Right lobe of liver (tissue), 4 donors: ENCODE measurements around the gene EML5.

Experiments
- CTCF ChIP-seq, 4 donors: fragments of 200-600 bp in 3 of 4; fragments of 450-650 bp in 1 of 4; IDR thresholded peaks; one replicate each; pipeline versions ENCODE4 v1.5.1 to v1.8.0; 2016 to 2022; ENCODE audit warnings: antibody characterized with exemption in 4 of 4, mild to moderate bottlenecking in 2 of 4
- POLR2A ChIP-seq: fragments of 450-650 bp; IDR thresholded peaks from one replicate; pipeline ENCODE4 v1.6.1; 2017; ENCODE audit warnings: antibody characterized with exemption, mild to moderate bottlenecking
- donor health status: DM: no; HTN: no; CAD: no.
- donor health status: DM: no; HTN: no; CAD: no.
- donor health status: DM: no; HTN: yes; CAD: no.

- TF ChIP-seq CTCF (IDR thresholded peaks at IDR 0.05) (no peak), POLR2A (no peak)
Observed at GRCh38 chr14:88829685-88830302, 37.0 kb upstream of the EML5 start.
